Astrocyte (in vitro differentiated cells and primary cell): ENCODE measurements around the gene RGS8.

ENCODE experiments used
- EZH2 ChIP-seq: IDR thresholded peaks from 2 replicates; pipeline ENCODE4 v1.6.1; 2012; ENCODE audit warnings: mild to moderate bottlenecking, low read length, inconsistent platforms; ENCODE audit not compliant: insufficient read depth
- TF ChIP-seq, protein P1 (sequence below): IDR thresholded peaks from 2 replicates; pipeline ENCODE4 v1.5.1; 2011; ENCODE audit warnings: low read depth, mild to moderate bottlenecking, inconsistent platforms, low read length, moderate library complexity; ENCODE audit not compliant: insufficient read depth

- TF ChIP-seq, protein P1, sequence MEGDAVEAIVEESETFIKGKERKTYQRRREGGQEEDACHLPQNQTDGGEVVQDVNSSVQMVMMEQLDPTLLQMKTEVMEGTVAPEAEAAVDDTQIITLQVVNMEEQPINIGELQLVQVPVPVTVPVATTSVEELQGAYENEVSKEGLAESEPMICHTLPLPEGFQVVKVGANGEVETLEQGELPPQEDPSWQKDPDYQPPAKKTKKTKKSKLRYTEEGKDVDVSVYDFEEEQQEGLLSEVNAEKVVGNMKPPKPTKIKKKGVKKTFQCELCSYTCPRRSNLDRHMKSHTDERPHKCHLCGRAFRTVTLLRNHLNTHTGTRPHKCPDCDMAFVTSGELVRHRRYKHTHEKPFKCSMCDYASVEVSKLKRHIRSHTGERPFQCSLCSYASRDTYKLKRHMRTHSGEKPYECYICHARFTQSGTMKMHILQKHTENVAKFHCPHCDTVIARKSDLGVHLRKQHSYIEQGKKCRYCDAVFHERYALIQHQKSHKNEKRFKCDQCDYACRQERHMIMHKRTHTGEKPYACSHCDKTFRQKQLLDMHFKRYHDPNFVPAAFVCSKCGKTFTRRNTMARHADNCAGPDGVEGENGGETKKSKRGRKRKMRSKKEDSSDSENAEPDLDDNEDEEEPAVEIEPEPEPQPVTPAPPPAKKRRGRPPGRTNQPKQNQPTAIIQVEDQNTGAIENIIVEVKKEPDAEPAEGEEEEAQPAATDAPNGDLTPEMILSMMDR: no peak
- no peak for TF ChIP-seq EZH2
Observed at GRCh38 chr1:182679684-182680083, 4.7 kb downstream of the RGS8 start.
